Lower lobe of right lung (tissue), 2 donors: Measurements from ENCODE around the gene INTS11. TPM values are rescaled to one million over a fixed set of nuclear protein-coding genes. Genes with fewer than 3 reads are reported as not detected.

Experiments
- ATAC-seq, 2 donors: fragments of 200-7000 bp; cut with Tn5 transposase; one replicate each; pipeline ENCODE4 v1.9.1; 2020 to 2022; ENCODE audit warnings: mild to moderate bottlenecking in 2 of 2, moderate library complexity in 2 of 2
- DNase-seq: peaks from one replicate; pipeline ENCODE4 v3.0.0-alpha.2; 2020
- H3K27ac ChIP-seq: fragments of 200-600 bp; one replicate; pipeline ENCODE4 v1.8.0; 2022
- H3K27me3 ChIP-seq: fragments of 200-600 bp; one replicate; pipeline ENCODE4 v1.8.0; 2022; ENCODE audit warnings: low read depth
- H3K36me3 ChIP-seq: fragments of 200-600 bp; one replicate; pipeline ENCODE4 v1.8.0; 2022; ENCODE audit warnings: mild to moderate bottlenecking
- H3K4me1 ChIP-seq: fragments of 200-600 bp; one replicate; pipeline ENCODE4 v1.8.0; 2022
- H3K4me3 ChIP-seq: fragments of 200-600 bp; one replicate; pipeline ENCODE4 v1.8.0; 2022; ENCODE audit warnings: mild to moderate bottlenecking
- H3K9me3 ChIP-seq: fragments of 200-600 bp; one replicate; pipeline ENCODE4 v1.8.0; 2022
- CTCF ChIP-seq: fragments of 200-600 bp; IDR thresholded peaks from one replicate; pipeline ENCODE4 v1.8.0; 2022; ENCODE audit warnings: antibody characterized with exemption, mild to moderate bottlenecking
- intact Hi-C: fragments of 100-400 bp; cut with DNase I; formaldehyde crosslinking; loops from one replicate; pipeline ENCODE4 v1.11.0; 2022
- total RNA-seq: library from RNA; stranded (reverse); fragmentation: NEBNext Ultra II Directional; extraction: Animal tissue kit (Norgen Biotek cat#: 25700); gene quantifications from one replicate; pipeline ENCODE4 v1.2.1, GENCODE V29; 2021
- donor health status: DM: no; HTN: yes; CAD: no; lungs with severe emphysema.

The INTS11 gene
- total RNA-seq, 1 donor from 2014 or later, result 88.9 TPM

- intact Hi-C loops, result no loop called here
- TF ChIP-seq CTCF, result no peak
- ATAC-seq, result no peak
- peaks cover 3% of the 10 kb centered on the region for H3K27me3 ChIP-seq
- H3K4me3 ChIP-seq, result no peak overlapping the region
- H3K4me1 ChIP-seq, result peaks cover 19% of the 10 kb centered on the region
- H3K36me3 ChIP-seq, result no peaks in the 10 kb centered on the region
- DNase-seq, result no peak
- no peaks in the 10 kb centered on the region for H3K9me3 ChIP-seq
- no peak overlapping the region for H3K27ac ChIP-seq
Observed at GRCh38 chr1:1364266-1364665, 39.8 kb upstream of the INTS11 start.

GRCh38 chr1:1361982-1362423 is 37.5 kb upstream of the INTS11 start:
- peaks cover 27% of the 10 kb centered on the region for H3K4me1 ChIP-seq
- intact Hi-C loops, result no loop called here
- H3K36me3 ChIP-seq, result no peaks in the 10 kb centered on the region
- H3K27me3 ChIP-seq, result peaks cover 22% of the 10 kb centered on the region
- H3K4me3 ChIP-seq, result no peak overlapping the region
- H3K27ac ChIP-seq, result peak overlapping the region; percentile 64
- ATAC-seq (no peak), DNase-seq (no peak)
- H3K9me3 ChIP-seq, result no peaks in the 10 kb centered on the region
- no peak for TF ChIP-seq CTCF

- intact Hi-C loops, result no loop called here
- H3K4me3 ChIP-seq, result no peak overlapping the region
- H3K4me1 ChIP-seq, result peaks cover 27% of the 10 kb centered on the region
Observed at GRCh38 chr1:1361233-1361981, 36.9 kb upstream of the INTS11 start.

GRCh38 chr1:1360506-1361169 is 36.2 kb upstream of the INTS11 start:
- ATAC-seq (peak; percentile 45 to 61), DNase-seq (no peak)
- no peak overlapping the region for H3K4me3 ChIP-seq
- H3K4me1 ChIP-seq, result peaks cover 27% of the 10 kb centered on the region
- no peak for TF ChIP-seq CTCF
- H3K36me3 ChIP-seq, result no peaks in the 10 kb centered on the region
- intact Hi-C loops, result no loop called here
- peaks cover 28% of the 10 kb centered on the region for H3K27me3 ChIP-seq
- H3K9me3 ChIP-seq, result no peaks in the 10 kb centered on the region
- H3K27ac ChIP-seq, result peak overlapping the region; percentile 83

More at GRCh38 chr1:1361233-1361981, 36.9 kb upstream of the INTS11 start:
- DNase-seq (no peak), ATAC-seq (no peak)
- Histone ChIP-seq H3K27me3 (peaks cover 28% of the 10 kb centered on the region), H3K9me3 (no peaks in the 10 kb centered on the region), H3K36me3 (no peaks in the 10 kb centered on the region), H3K27ac (peak overlapping the region; percentile 64)
- no peak for TF ChIP-seq CTCF

GRCh38 chr1:1359664-1360468 is 35.4 kb upstream of the INTS11 start:
- Histone ChIP-seq H3K4me3 (no peak overlapping the region), H3K27ac (peak overlapping the region; percentile 83), H3K27me3 (peaks cover 35% of the 10 kb centered on the region), H3K36me3 (no peaks in the 10 kb centered on the region), H3K4me1 (peaks cover 27% of the 10 kb centered on the region), H3K9me3 (no peaks in the 10 kb centered on the region)
- TF ChIP-seq CTCF, result no peak
- ATAC-seq (no peak), DNase-seq (no peak)
- intact Hi-C loops, result no loop called here
